HG03135 (cell line): ENCODE results near the gene SLC8A2.
A peak's percentile ranks its signal among the peaks of the same experiment; 100 is the strongest.

Experiments used
- ATAC-seq: cut with Tn5 transposase; IDR thresholded peaks from one replicate; pipeline ENCODE4 v1.9.1; 2021; ENCODE audit warnings: mild to moderate bottlenecking, moderate library complexity; ENCODE audit not compliant: unreplicated experiment

Gene SLC8A2

GRCh38 chr19:47471733-47472457 is at the start of gene SLC8A2:
Gene SLC8A2, minus strand, starts transcription at chr19:47471893. Its CDS starts 5,490 bp downstream, at chr19:47466403.
- ATAC-seq: no peak

GRCh38 chr19:47520839-47521238 is 49.1 kb upstream of the SLC8A2 start:
- no peak for ATAC-seq

GRCh38 chr19:47520343-47520806 is 48.7 kb upstream of the SLC8A2 start:
- no peak for ATAC-seq

GRCh38 chr19:47518854-47519253 is 47.2 kb upstream of the SLC8A2 start:
- ATAC-seq: no peak

GRCh38 chr19:47518139-47518538 is 46.4 kb upstream of the SLC8A2 start:
- no peak for ATAC-seq

- peak; percentile 85 for ATAC-seq
Observed at GRCh38 chr19:47514869-47515588, 43.3 kb upstream of the SLC8A2 start, which contains the start of gene NAPA. Gene NAPA, minus strand, starts transcription at chr19:47515063. Its CDS starts 123 bp downstream, at chr19:47514940.

- ATAC-seq: no peak
Observed at GRCh38 chr19:47514151-47514868, 42.6 kb upstream of the SLC8A2 start.

- ATAC-seq: no peak
Observed at GRCh38 chr19:47512948-47513319, 41.2 kb upstream of the SLC8A2 start.

- ATAC-seq: no peak
Observed at GRCh38 chr19:47512183-47512947, 40.7 kb upstream of the SLC8A2 start.

- no peak for ATAC-seq
Observed at GRCh38 chr19:47511681-47512080, 40.0 kb upstream of the SLC8A2 start.

GRCh38 chr19:47511128-47511517 is 39.4 kb upstream of the SLC8A2 start:
- ATAC-seq: no peak

- no peak for ATAC-seq
Observed at GRCh38 chr19:47510516-47511127, 38.9 kb upstream of the SLC8A2 start.

- no peak for ATAC-seq
Observed at GRCh38 chr19:47509973-47510372, 38.3 kb upstream of the SLC8A2 start.

GRCh38 chr19:47509170-47509847 is 37.6 kb upstream of the SLC8A2 start:
- no peak for ATAC-seq

GRCh38 chr19:47508721-47509120 is 37.0 kb upstream of the SLC8A2 start:
- ATAC-seq: no peak

- ATAC-seq: no peak
Observed at GRCh38 chr19:47507924-47508553, 36.3 kb upstream of the SLC8A2 start.

- no peak for ATAC-seq
Observed at GRCh38 chr19:47507012-47507411, 35.3 kb upstream of the SLC8A2 start.

- no peak for ATAC-seq
Observed at GRCh38 chr19:47506459-47506858, 34.8 kb upstream of the SLC8A2 start.

GRCh38 chr19:47505506-47505905 is 33.8 kb upstream of the SLC8A2 start:
- no peak for ATAC-seq

- no peak for ATAC-seq
Observed at GRCh38 chr19:47503826-47504150, 32.1 kb upstream of the SLC8A2 start.
